Loucy (cell line): Measurements from ENCODE around the gene TRIM25.

ENCODE experiments used
- CTCF ChIP-seq: fragments of 200-600 bp; sonication (generic); conservative IDR thresholded peaks from 2 replicates; pipeline ENCODE4 v1.5.1; 2014; ENCODE audit warnings: mild to moderate bottlenecking, antibody characterized with exemption, low read length
- EZH2phosphoT487 ChIP-seq: fragments of 200-600 bp; IDR thresholded peaks from 2 replicates; pipeline ENCODE4 v1.6.1; 2018; ENCODE audit warnings: antibody characterized with exemption, mild to moderate bottlenecking, moderate library complexity, borderline replicate concordance

GRCh38 chr17:56880133-56880532, 33.7 kb downstream of the TRIM25 start:
- TF ChIP-seq EZH2phosphoT487 (no peak), CTCF (no peak)
